Stimulated activated CD8-positive, alpha-beta memory T cell treated with anti-CD3 and anti-CD28 coated beads, Interleukin-7, amount 100 ng/mL, for 48 hours (primary cell): ENCODE results near the gene NFIX.

Experiments used
- DNase-seq, 2 donors: peaks; one replicate each; pipeline ENCODE4 v3.0.0-alpha.2; 2020; ENCODE audit warnings: low read depth in 1 of 2; ENCODE audit errors: extremely low read depth in 1 of 2

NFIX gene

DNA sequence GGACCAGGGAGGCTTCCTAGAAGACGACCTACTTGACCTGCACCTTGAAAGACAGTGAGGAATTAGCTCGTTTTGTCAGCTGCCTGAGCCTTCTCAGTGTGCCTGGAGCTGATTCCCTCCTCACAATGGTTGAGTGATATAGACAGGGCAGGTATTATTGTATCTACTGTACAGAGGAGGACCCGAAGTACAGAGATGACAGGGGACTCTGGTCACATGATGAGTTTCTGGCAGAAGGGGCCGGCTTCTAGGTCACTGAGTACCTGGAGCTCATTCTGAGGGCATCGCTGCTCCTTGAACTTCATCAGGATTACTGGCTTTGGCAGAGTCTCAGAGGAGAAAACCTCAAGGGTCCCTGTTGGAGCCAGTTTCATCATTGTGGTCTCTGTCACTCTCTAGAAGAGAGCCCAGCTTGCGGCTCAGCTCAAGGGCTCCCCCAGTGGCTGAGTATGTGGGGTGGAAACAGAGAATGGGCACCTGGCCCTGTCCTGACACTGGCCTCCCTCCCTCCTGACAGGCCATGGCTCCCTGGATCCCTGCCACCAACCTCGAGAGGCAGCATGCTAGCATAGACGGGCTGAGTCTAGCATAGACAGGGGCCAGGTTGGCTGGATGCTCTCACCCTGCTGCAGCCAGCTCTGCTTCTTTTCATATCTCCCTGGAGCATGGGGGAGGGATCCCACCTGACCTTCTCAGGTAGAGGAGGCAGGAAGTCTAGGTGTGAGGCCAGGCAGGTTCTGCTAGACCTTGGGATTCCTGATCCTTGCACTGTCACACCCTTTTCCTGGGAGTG lies 38.7 kb downstream of the NFIX start:
- DNase-seq: peak in 1 of 2 donors; percentile 43

DNA sequence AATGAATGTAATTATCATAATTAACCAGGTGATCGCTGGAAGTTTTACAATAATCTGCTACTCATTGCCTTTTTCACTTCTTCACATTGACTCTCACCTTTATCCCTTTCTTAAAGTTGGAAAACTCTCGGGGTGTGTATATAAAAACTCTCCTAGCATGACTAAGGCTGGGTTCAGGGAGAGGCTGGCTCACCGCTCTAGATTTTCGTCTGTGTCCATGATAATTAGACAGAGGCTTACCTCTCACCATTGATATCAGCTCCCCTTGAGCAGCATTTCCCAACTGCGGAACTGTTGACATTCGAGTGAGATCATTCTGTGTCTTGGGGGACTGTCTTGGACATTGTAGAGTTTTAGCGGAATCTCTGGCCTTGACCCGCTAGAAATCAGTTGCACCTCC lies 39.4 kb downstream of the NFIX start:
- no peak for DNase-seq

DNA sequence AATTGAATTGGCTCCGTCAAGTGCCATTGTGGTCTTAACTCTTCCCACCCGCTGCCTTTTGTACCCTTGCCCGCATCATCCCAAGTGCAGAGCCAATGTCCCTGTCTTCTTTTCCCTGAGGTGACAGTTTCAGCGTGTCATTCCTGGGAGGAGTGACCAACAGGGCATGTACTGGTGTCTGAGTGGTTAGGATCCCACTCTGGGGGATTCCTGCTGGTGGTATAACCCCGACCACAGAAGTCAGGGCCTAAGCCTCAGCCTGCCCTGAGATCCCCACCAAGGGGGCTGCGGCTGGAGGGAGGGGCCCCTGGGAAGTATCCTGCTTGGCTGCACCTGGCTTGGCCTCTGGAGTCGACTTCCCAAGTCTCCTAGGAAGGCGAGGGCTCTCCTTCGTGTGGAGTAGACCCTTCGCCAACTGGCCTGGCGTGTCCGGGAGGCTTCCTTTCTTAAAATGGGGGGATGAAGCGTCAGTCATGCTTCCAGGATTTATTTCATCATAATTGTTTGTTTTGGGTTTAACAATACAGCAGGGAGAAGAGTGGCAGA lies 40.6 kb downstream of the NFIX start:
- DNase-seq: no peak

DNA sequence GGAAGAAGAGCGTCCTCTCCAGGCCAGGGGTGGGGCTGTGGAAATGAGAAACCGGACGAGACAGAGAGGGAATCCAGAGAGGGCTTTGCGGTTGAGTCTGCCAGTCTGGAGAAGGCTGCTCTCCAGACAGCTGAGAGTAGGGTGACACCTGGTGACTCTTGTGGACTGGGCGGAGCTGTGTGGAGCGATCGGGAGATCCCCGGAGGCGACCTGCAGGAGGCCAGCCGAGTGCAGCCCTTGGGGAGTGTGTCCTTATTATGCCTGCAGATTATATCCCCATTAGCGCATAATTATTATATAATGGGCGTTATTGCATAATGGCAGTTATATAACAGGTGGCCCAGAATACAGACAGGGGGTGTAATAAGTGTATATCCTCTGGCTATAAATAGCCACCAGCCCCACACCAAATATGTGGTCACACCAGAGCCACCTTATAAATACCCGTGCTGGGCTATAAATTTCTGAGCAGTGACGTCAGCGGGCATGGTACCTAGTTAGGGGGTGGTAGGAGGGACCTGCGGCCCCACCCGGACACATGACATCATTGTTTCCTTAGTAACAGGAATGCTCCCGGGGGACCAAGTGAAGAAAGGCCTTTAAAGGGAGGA lies 41.2 kb downstream of the NFIX start:
- no peak for DNase-seq

DNA sequence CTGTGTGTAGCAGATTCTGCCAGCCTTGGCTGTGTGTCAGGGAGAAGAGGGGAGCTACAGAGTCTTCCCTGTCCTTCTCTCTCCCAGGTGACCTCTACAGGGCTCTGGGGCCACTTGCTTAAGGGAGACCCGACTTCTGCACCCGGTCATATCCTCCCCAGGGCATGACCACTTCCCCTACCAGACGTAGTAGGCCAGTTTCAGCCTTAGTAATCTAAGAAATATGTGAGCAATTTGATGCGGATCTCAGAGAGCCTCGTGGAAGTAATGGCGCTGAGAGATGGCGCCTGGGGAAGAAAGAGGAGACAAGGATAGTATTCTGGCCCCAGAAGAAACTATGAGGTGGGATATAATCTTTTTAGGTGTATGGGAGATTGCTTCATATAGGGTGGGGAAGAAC lies 41.9 kb downstream of the NFIX start:
- no peak for DNase-seq

DNA sequence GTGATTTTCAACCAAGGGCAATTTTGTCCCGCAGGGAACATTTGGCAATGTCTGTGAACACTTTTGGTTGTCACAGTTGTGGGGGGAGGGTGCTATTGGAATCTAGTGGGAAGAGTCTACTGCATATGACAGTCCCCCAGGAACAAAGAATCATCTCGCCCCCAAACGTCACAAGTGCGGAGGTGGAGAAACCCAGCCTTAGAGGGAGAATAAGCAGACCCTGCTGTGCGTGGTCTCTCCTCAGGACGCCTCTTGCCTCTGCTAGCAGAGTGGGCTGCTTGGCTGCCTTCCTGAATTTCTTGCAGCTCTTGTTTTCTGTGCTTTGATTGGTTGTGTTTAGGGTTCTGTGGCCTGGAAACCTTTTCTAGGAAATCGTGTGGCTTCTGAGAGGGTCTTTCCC lies 42.5 kb downstream of the NFIX start:
- no peak for DNase-seq

DNA sequence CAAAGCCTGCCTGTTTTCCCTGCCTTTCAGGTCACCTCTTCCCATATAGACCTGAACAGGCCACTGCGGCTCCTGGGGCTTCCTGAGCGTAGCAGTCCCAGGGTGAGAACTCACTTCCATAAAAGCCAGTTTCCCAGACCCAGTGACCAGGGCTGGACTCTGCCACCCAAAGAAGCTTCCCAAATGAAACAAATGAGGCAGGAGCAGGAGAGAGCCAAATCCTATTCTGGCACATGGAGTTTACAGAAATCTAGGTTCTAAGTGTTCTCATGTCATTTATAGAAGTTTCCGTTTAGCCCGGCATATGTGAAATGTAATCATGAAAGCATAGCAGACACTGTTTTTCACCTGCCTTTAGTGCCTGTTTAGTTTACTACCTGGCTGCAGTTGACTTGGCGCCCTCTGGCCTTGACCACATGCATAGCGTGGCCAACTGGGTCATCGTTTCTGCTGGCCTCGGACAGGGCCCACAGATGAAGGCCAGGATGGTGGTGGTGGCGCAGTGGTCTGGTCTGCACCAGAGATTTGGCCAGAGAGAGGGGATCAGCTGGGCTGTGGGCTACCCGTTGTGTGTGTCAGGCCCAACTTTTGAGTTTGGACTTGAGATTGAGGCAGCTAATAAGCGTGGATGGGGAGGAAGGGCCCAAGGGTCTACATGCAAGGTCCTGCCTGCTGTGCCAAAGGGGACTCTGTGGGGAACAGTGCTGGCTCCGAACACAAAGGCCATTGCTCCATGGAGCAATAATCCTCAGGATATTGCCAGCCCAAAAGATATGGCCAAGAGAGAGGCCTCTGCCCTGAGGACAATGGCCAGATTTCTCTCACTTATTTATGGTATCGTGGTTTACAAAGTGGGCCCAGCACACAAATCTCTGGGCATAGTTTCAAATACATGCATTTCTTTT lies 43.3 kb downstream of the NFIX start:
- DNase-seq: no peak

DNA sequence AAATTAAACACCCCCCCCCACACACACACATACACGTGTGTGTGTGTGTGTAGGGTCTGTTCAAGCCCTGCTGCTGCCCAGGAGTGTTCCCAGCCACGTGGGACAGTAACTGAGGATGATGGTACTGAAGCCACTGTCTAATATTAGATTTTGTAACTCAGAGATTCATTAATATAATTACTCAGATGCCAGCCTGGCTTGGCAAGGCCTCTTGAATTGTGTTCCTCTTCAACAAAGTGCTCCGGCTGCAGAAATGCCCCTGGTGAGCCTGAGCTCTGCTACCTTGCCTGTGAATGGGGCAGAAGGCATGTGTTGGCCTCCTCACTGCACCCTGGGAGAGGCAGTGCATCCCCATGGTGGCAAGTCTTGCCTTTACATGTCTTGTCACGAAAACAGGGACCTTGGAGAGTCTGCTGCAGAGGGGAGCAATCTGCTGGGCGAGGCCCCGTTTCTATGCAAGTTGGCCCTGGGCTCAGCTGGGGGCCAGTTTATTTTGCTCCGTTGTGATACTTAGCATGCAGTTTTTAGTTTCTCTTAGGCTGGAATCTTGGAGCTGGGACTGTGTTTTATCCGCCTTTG lies 44.0 kb downstream of the NFIX start:
- DNase-seq: no peak

DNA sequence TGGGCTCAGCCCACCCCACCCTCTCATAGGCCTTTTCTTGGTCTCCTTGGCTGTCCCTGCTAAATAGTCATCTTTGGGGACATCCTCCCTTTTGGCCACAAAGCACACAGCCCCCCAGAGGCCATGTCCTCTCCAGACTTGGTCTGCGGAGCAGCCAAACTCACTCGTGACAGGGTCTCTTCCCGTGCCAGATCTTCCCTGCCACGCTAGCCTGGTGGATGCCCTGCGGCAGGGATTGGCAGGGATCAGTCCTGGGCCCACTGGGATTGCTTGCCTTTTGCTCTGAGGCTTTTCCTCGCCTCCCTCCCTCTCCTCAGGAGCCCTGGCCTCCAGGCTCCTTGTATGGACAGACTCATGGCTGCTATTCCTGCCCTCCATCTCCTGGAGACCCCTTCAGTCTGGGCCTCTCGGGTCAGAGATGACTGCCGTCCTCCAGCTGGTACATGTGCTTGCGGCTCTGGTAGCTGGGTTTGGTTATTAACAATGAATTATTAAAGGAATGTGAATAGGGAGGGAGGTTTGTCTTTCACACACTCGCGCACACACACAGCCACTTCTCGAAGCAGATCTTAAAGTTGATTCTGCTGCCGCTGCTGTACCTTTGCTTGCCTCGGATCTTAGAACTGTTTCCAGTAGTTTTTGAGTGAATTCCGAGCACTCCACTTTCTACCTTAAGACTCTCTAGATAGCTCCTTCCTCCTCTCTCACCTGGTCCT lies 45.1 kb downstream of the NFIX start:
- DNase-seq: no peak

DNA sequence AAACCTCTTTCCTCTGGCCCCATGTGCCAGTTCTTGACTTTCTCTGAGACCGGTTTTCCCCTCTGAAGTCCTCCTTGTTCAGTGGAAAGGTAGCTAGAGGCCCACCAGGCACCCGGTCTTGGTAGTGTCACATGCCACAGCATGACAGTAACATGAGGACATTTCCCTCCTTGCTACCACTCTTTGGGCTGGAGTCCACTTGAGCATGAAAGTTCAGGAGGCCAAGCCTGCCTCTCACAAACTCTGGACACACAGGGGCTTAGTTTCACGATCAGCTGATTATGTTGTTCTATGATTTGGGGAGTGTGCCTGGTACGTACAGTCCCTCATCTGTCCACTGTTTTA lies 45.6 kb downstream of the NFIX start:
- no peak for DNase-seq

DNA sequence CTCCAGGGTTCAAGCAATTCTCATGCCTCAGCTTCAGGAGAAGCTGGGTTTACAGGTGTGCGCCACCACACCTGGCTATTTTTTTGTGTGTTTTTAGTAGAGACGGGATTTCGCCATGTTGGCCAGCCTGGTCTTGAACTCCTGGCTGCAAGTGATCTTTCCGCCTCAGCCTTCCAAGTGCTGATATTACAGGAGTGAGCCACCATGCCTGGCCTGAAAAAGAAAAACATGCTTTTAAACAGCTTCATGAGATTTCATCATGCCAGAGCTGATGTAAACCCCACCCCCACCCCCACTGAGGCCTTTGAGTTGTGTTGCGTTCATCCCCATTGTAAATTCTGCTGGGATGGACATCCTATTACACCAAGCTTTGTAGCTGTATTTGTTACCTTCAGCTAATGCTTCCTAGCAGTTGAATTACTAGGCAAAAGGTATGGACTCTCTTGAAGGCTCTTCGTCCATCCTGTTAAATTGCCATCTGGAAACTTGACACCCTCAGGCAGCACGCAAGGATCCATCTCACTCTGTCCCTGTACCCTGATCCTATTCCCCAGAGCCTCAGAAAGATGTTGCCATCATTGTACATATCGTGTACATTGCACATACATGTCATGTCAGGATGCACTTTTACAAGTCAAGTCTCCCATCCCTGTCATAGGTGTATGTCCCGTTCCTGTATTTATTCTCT lies 47.3 kb downstream of the NFIX start:
- no peak for DNase-seq

DNA sequence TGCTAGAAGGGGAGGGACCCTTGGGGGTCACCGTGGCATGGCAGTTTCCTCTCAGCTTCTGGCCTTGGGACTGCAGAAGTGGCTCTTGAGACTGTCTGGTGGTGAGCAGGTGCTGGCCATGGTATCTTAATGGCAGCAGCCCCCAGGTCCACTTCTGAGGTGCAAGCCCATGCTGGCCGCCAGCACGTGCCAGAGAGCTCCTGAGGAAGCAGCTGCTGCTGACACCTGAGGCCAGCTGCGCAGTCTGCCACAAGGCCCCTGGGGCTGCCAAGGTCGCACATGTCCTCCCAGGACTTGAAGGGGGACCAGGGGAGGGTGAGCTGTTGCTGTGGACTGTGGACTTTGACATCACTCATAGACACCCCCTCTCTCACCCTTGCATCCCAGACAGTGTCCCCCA lies 48.0 kb downstream of the NFIX start:
- no peak for DNase-seq

DNA sequence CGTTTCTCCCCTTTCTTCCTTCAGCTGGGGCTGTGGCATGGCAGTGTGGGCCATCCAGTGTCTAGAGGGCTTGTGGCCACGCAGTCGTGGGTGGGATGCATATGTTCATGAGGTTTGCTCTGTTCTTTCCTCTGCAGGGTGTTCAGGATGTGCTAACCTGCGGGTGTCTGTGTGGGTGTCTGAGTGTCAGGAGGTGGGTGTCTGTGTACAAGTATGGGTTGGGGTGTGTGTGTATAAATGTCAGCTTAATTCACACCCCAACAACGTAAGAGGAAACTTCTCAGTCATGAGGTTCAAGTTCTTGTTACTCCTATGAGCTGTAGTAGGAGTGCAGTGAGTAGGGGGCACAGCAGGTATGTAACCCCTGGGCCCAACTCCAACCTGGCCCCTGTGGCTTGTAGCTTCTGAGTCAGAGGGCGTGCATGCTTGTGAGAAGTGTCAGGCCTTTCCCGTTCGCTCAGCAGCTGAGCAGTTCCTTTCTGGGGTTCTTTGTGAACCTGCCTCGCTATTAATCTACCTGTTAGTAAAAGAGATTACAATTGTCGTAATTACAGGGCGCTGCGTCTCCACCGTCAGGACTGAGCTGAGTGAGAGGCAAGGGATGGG lies 49.1 kb downstream of the NFIX start:
- peak; percentile 23 to 33 for DNase-seq

DNA sequence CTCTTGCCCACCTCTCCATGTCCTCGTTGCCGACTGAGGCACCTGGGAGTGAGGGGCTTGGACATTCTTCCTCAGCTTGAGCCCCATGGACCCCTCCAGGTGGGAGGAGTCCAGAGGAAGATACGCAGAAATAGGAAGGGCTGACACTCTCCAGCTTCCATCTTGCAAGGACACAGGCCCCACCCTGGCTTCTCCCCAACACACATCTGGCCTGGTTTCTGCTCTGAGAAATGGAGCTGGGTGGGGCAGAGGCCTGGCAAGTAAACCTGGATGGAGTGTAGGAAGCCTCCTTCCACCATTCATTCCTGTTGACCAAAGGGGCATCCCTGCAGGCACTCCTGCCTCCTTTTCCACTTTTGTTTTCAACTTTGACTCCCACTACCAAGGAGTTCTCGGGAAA lies 50.5 kb downstream of the NFIX start:
- no peak for DNase-seq

DNA sequence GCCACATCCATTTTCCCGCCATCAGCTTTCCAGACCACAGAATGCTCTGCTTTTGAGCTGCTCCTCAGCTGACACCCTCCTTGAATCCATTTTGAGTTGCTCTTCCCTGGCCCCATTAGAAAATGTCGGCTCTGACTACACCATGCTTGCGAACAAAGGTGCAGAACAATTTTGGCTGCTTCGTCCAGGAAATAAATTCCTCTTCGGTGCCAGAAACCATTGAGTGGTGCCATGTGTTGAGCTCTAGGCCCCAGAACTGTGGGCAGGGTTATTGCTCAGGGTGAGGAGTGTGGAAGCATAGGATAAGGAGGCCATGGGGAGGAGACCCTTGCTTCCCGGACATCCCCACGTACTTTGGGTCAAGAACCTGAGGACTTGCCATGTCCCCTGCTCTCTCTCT lies 52.1 kb downstream of the NFIX start:
- no peak for DNase-seq

DNA sequence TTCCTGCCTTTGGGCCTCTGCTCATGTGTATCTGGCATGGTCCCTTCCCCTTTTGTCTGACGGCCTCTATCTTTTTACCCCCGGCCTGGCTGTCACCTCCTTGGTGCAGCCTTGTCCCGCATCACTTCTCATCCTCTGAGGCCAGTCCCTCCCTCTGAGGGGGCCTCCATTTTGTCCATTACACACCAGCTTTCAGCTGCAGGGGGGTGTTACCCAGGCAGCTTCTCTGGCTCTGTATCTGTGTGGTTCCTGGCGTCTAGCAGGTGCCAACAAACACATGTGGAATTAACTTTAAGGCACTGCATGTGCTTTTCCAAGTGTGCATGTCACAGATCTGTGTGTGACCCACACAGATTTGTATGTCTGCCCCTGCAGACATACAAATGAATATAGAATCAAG lies 55.0 kb downstream of the NFIX start:
- no peak for DNase-seq

DNA sequence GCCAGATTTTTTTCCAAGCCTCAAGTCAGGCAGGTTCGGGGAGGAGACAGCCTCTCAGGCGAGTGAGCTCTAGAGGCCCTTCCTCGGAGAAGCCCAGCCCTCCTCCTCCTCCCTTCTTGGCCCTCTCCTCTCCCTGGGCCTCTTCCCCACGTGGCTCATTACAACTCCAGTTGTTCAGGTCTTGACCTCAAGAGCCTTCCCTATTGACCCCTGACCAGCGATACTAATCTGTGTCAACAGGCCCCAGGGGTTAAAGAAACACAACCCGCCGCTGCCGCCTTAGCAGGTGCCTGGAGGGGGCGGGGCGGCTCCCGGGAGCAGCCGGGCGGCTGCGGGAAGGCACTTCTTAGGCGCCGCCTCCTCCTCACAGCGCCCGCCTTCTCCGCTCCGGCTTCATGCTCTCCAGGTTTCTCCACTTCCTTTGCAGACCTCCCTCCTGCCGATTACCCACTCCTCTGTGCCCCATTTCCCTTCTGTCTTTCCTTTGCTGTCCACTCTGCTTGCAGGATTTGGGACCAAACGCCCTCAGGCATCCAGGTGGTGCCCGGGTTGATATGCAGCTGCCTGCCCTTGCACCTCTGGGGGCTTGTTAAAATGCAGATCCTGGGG lies 56.4 kb downstream of the NFIX start:
- DNase-seq: no peak

DNA sequence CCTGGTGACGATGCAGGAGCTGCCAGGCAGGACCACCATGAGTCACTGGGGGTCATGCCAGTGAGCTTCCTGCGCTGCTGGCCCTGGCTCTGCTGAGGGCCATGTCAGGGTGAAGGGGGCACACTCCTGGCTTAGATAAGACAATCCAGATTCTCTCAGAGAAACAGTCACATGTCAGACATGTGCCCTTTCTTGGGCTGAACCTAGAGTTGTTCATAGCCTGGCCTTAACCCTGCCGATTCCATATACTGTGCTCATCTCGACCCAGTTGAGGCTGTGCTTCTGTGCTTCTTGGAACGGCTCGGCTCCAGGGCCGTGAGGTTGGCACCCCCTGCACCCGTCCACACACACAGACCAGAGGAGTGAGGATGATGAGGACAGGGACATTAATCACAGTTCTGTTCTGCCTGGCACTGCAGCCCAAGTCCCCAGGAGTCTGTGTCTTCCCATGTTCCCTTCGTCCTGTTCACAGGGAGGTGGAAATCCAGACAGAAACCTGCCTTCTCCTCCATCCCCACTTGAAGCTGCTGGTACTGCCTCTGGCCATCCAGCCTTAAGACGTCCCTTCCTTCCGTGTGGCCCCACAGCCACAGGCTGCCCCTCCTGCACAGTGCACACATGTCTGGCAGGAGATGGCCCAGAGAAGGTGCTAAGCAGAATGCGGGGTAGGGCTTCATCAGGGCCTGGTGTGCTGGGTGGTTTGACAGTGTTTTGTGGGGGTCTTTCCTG lies 57.3 kb downstream of the NFIX start:
- no peak for DNase-seq

DNA sequence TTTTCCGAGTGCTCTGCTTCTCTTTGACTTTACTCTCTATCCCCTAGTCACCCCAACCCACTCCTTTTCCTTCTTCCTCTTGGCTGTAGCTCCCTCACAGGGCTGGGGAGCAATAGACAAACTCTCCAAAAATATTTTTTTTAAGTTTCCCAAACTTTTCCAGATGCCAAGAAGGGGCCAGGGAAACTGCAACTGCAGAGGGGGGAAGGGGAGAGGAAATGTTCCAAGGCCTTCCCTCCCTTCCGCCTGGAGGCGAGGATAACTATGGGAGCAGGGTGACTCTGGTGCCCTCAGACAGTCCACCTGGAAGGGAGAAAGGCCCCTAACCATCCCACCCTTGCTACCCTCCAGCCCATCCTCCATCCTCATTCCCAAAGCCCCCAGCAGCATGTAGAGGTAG lies 58.0 kb downstream of the NFIX start:
- DNase-seq: no peak
